ENCODE data around the gene SMAD3.
"Not testable (repeated sequence)": the region's sequence is repeated elsewhere in the genome, so short reads cannot be mapped to it uniquely, and the experiment has no call there.

Gene SMAD3

GRCh38 chr15:67150023-67150860, 84.8 kb downstream of the SMAD3 start:
- peak overlapping the region; percentile 93 for H3K27ac ChIP-seq
- DNase-seq (ENCODE audit: low read depth, low spot score) = peak; percentile 93

- H3K27ac ChIP-seq = no peak overlapping the region
- no peak for DNase-seq (ENCODE audit: low read depth, low spot score)
Observed at GRCh38 chr15:67152429-67152828, 87.0 kb downstream of the SMAD3 start.

DNA sequence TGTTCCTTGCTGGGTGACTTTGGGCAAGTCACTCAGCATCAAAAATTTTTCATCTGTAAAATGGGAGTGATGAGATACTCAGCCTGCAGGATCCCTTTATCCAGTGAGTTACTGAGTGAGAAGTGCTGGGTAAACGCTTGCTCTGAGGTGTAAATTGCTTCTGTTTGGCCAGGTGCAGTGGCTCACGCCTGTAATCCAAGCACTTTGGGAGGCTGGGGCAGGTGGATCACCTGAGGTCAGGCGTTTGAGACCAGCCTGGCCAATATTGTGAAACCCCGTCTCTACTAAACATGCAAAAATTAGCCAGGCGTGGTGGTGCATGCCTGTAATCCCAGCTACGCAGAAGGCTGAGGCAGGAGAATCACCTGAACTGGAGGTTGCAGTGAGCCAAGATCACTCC, 87.6 kb downstream of the SMAD3 start:
- DNase-seq (ENCODE audit: low read depth, low spot score); H3K27ac ChIP-seq: not testable (repeated sequence)

DNA sequence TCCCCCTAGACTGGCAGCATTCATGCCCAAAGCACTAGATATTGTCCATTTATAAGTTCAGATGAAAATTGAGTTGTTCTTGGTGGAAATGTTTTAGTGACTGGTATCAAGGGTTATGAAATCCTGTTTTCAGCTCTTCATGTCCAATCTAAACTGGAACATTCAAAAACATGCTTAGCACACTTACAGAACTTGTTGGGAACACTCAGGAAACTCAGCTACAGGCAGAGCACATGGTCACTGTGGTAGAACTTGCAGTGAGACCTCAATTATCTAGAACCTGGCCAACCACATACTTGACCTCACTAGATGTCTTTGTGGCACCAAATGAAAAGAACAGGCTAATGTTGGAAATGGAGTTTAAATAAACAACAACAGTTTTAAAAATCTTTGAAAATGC, 88.8 kb downstream of the SMAD3 start:
- no peak overlapping the region for H3K27ac ChIP-seq
- DNase-seq (ENCODE audit: low read depth, low spot score) = no peak

- H3K27ac ChIP-seq = no peak overlapping the region
- DNase-seq (ENCODE audit: low read depth, low spot score) = no peak
Observed at GRCh38 chr15:67156426-67156825, 91.0 kb downstream of the SMAD3 start.

DNA sequence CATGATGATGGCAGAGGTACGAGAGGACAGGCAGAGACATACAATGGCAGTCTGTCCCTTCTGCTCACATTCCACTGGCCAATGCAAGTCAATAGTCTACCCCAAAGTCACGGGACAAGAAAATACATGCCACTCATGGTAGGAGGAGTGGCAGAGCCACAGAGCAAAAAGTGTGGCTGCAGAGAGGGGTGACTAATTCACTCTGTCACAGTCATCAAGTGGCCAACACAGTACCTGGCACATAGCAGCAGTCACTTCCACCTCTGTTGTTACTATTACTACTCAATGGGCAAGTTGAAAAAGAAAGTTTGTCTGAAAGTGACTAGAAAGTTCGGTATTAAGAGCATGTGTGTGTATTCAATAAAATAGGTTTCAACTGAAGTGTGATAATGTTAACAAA, 91.4 kb downstream of the SMAD3 start:
- no peak overlapping the region for H3K27ac ChIP-seq
- DNase-seq (ENCODE audit: low read depth, low spot score) = no peak

DNA sequence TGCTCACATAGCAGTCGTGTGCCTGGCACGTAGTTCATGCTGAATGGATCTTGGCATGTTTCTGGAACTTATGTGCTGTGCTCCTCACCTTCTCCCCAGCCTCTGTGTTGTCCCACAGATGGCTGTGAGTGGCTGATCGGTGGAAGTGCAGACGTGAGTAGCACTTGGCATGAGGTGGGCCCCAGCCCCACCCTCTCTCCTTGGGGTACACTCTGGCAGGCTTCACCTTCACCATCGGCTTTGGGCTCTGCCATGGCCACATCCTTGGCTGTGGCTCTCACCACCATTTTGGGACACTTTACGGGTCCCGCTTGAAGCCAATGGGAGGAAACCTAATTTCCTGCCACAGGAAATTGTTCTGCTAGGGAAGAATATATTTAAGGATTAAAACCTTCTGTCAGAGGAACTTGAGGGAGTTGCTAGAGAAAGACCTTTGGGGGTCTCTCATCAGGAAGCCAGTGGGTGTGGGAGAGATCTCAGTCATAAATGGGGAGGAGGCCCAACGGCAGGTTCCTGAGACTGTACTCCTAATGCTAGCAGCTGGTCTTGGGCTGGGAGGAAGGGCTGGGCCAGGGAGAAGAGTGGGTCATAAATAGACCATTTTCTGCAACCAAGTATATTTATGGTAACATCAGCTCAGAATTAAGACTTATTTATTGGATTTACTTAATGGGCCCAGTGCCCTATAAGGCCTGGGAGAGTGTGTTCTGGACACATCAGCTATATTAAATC, 92.3 kb downstream of the SMAD3 start:
- no peak overlapping the region for H3K27ac ChIP-seq
- DNase-seq (ENCODE audit: low read depth, low spot score) = no peak

DNA sequence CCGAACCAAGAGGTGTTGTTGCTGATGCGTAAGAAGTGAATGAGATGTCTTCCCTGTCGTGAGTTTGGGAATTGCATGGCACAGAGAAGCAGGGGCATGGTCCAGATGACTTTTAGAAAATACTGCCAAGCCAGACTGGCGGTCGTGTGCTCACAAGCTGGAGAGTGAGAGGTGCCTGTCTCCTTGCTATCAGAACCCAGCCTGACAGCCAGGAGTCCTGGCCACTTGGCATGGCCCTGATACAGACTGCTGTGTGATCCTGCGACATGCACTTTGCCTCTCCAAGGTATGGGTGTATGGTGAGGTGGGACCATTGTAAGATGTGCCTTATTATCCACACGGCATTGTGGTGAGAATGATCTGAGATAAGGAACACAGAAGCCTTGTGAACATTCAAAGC, 93.0 kb downstream of the SMAD3 start:
- H3K27ac ChIP-seq = no peak overlapping the region
- DNase-seq (ENCODE audit: low read depth, low spot score) = no peak

GRCh38 chr15:67161412-67161811, 96.0 kb downstream of the SMAD3 start:
- DNase-seq (ENCODE audit: low read depth, low spot score) = no peak
- no peak overlapping the region for H3K27ac ChIP-seq

GRCh38 chr15:67161881-67162280, 96.5 kb downstream of the SMAD3 start:
- no peak for DNase-seq (ENCODE audit: low read depth, low spot score)
- H3K27ac ChIP-seq = no peak overlapping the region

- DNase-seq (ENCODE audit: low read depth, low spot score) = no peak
Observed at GRCh38 chr15:67163180-67163579, 97.8 kb downstream of the SMAD3 start.

GRCh38 chr15:67164401-67164791, 99.0 kb downstream of the SMAD3 start:
- DNase-seq (ENCODE audit: low read depth, low spot score) = no peak
- no peak overlapping the region for H3K27ac ChIP-seq

More at GRCh38 chr15:67163180-67163579, 97.8 kb downstream of the SMAD3 start:
- no peak overlapping the region for H3K27ac ChIP-seq

GRCh38 chr15:67164811-67165253, 99.4 kb downstream of the SMAD3 start:
- no peak for DNase-seq (ENCODE audit: low read depth, low spot score)
- no peak overlapping the region for H3K27ac ChIP-seq

GRCh38 chr15:67165254-67166253, 100.2 kb downstream of the SMAD3 start:
- DNase-seq (ENCODE audit: low read depth, low spot score) = no peak
- no peak overlapping the region for H3K27ac ChIP-seq

GRCh38 chr15:67166280-67167009, 101.0 kb downstream of the SMAD3 start:
- no peak overlapping the region for H3K27ac ChIP-seq
- no peak for DNase-seq (ENCODE audit: low read depth, low spot score)

DNA sequence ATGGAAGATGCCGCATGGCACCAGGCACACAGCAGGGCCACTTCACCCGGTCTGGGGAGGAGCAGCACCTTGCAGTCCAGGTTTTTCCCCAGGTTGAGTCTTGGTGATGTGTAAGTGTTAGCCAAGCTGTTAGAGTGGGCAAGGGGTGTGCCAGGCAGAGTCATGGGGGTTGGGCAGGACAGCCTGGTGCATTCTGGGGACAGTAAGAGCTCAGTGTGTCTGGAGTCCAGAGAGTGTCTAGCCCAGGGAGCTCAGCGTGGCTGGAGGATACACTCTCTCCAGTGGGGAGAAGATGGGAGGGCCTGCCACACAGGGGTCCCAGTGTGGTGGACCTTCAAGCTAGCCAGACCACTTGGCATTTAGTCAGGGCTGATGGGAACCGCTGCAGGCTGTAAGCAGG, 101.7 kb downstream of the SMAD3 start:
- no peak overlapping the region for H3K27ac ChIP-seq

DNA sequence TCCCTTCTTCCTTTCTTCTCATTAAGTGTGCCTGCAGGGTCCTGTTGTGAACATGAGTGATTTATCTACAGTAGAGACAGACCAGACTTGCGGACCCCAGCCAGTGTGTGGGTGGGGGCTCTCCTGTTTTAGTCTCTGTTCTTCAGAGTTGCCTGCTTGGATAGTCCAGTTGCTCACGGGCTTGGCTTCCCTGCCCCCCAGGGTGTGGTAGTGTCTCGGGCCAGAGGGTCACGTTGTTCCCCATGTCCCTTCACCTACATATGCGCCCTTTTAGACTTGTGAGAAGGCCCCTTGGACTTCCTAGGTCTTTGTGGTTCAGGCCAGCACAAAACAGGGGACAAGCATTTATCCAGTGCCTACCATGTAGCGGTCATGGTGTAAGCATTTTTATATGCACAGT, 103.3 kb downstream of the SMAD3 start:
- H3K27ac ChIP-seq = no peak overlapping the region

More for the DNA sequence above, 101.7 kb downstream of the SMAD3 start:
- DNase-seq (ENCODE audit: low read depth, low spot score) = no peak

DNA sequence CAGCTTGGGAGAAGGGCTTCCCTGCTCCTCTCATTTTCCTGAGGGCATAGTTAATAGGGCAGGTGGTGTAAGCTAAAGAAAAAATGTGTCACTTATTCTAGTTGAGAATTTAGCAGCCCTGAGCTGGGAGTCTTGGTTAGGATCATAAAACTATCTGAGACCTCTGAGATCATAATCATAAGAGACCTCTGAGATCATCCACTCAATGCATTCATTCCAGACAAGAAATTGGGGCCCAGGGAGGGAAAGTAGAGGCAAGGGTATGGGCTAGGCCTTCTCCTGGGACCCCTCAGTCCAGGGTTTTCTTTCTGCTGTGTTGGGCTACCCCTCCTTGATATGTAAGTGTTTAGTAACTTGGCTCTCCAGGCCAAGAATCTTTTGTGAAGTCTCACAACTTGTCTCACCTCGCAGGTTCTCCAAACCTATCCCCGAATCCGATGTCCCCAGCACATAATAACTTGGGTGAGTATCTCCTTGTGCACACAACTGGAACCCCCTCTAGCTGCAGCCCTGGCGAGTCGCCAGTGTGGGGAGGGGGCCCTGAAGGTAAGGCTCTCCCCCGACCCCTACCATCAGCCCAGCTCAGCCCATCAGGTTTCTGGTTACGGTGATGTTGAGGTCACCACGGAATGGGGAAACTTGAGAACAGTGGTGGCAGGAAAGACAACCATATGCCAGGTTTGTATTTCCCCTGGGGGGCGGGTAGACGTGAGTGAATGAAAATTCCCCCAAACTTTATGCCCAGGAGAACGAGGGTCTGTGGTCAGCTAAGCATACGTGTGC, 104.9 kb downstream of the SMAD3 start:
- H3K27ac ChIP-seq = no peak overlapping the region

More for the DNA sequence above, 103.3 kb downstream of the SMAD3 start:
- DNase-seq (ENCODE audit: low read depth, low spot score) = no peak

GRCh38 chr15:67171471-67171870, 106.1 kb downstream of the SMAD3 start:
- H3K27ac ChIP-seq = no peak overlapping the region
- no peak for DNase-seq (ENCODE audit: low read depth, low spot score)

More for the DNA sequence above, 104.9 kb downstream of the SMAD3 start:
- DNase-seq (ENCODE audit: low read depth, low spot score) = no peak

Measured in epithelial cell of prostate (primary cell).